Middle frontal gyrus (tissue), 1 donor: Measurements from ENCODE around the gene HNF1A.

ENCODE experiments used
- DNase-seq: peaks from one replicate; pipeline ENCODE4 v3.0.0-alpha.2; 2015; ENCODE audit warnings: low spot score; ENCODE audit errors: extremely low spot score

HNF1A gene

GRCh38 chr12:121008347-121009098, 30.2 kb downstream of the HNF1A start:
- no peak for DNase-seq

GRCh38 chr12:121009741-121010140, 31.4 kb downstream of the HNF1A start:
- DNase-seq, result no peak

- no peak for DNase-seq
Observed at GRCh38 chr12:121010860-121011259, 32.5 kb downstream of the HNF1A start.

GRCh38 chr12:121011820-121012219, 33.5 kb downstream of the HNF1A start:
- DNase-seq, result no peak

GRCh38 chr12:121013715-121014114, 35.4 kb downstream of the HNF1A start:
- no peak for DNase-seq

GRCh38 chr12:121015825-121016766, 37.8 kb downstream of the HNF1A start, which contains the start of gene C12orf43:
TSS of gene C12orf43 (minus strand) at chr12:121016487. CDS start at chr12:121016474, 13 bp downstream.
- peak; percentile 91 for DNase-seq

GRCh38 chr12:121017966-121018491, 39.7 kb downstream of the HNF1A start:
- no peak for DNase-seq

- no peak for DNase-seq
Observed at GRCh38 chr12:121018860-121019617, 40.7 kb downstream of the HNF1A start.

- no peak for DNase-seq
Observed at GRCh38 chr12:121021754-121022153, 43.4 kb downstream of the HNF1A start.

GRCh38 chr12:121022713-121023112, 44.4 kb downstream of the HNF1A start:
- no peak for DNase-seq

GRCh38 chr12:121023799-121024198, 45.5 kb downstream of the HNF1A start:
- no peak for DNase-seq

- no peak for DNase-seq
Observed at GRCh38 chr12:121025442-121026226, 47.3 kb downstream of the HNF1A start.

GRCh38 chr12:121026274-121027045, 48.1 kb downstream of the HNF1A start:
- no peak for DNase-seq

GRCh38 chr12:121030576-121031212, 52.4 kb downstream of the HNF1A start:
- DNase-seq, result no peak

- no peak for DNase-seq
Observed at GRCh38 chr12:121033625-121034349, 55.4 kb downstream of the HNF1A start.

- no peak for DNase-seq
Observed at GRCh38 chr12:121034616-121035305, 56.4 kb downstream of the HNF1A start.

- no peak for DNase-seq
Observed at GRCh38 chr12:121036810-121037326, 58.5 kb downstream of the HNF1A start.
